HG03558 (cell line): ENCODE results near the gene SNX9.
"Not testable (repeated sequence)": the region's sequence is repeated elsewhere in the genome, so short reads cannot be mapped to it uniquely, and the experiment has no call there.

Experiments
- ATAC-seq: cut with Tn5 transposase; IDR thresholded peaks from one replicate; pipeline ENCODE4 v1.9.1; 2021; ENCODE audit warnings: moderate number of reproducible peaks; ENCODE audit not compliant: unreplicated experiment; ENCODE audit errors: extremely low read depth

The SNX9 gene

DNA sequence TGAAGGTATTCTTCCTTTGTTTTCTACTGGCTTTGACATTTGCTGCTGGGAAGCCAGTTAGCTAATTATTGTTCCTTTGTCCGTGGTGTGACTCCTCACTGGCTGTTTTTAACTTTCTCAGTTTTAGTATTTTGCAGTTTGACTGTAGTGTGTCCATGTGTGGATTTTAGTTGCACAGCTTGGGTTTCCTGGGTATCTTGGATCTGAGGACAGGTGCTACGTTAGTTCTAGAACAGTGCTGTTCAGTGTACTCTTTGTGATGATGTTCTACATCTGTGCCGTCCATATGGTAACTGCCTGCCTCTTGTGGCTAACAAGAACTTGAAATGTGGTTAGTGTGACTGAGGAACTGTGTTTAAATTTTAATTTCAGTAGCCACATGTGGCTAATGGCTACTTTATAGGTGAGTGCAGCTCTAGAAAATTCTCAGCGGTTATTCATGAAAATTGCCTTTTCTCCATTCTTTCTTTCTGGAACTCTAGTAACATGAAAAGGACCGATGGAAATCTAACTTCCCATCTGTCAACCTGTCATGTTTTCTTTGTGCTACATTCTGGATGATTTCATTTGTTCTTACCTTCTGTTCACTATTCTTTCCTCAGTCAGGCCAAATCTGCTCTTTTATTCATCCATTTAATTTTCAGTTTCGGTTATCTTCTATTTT, 7.4 kb downstream of the SNX9 start:
- ATAC-seq = peak; percentile 88

DNA sequence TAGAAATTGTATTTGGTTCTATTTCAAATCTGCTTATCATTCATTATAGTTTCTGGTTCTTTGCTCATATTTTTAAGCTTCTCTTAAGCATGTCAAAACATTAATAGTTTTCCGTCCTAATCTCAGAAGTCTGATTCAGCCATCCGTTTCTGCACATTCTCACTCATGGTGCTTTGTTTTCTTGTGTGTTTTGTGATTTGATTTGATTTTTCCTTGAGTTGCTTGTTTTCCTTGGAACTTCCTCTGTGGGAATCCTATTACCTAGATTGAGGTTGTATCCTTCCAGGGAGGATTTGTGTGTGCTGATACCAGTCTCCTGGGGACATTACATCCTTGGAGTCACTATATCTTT, 7.9 kb downstream of the SNX9 start:
- no peak for ATAC-seq

DNA sequence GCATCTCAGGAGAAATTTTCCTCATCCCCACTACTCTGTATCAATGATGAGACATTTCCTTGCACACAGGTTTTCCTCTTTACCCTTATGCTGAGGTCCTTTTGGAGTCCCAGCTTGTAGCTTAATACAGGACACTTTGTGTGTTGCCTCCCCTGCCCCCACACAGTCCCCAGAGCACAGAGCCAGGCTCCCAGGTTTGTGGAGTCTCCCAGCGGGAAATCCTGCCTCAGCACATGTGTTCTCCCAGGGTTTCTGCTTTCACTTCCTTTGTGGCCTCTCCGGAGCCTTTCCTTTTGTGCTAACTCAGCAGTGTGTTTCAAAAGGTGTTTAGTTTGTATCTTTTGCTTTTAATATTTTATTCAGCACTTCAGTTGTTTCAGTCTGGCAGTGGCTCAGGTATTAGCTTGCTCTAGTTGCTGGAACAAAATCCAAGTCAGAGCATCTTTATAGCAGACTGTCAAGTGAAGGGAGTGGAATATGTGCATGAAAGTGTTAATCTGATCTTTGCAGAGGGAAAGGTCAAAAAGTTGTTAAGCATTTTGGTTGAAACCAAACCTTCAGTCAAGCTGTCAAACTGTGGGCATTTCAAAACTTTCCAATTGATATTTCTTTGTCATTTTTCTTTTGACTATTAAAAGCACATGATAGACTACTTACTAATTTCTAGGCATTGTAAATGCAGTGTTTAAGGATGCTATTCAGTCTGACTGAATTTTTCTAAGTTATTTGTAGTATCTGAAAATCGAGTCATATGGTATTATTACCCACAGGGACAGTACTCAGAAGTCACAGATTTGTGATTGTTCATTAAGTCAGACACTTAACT, 8.6 kb downstream of the SNX9 start:
- ATAC-seq = no peak

DNA sequence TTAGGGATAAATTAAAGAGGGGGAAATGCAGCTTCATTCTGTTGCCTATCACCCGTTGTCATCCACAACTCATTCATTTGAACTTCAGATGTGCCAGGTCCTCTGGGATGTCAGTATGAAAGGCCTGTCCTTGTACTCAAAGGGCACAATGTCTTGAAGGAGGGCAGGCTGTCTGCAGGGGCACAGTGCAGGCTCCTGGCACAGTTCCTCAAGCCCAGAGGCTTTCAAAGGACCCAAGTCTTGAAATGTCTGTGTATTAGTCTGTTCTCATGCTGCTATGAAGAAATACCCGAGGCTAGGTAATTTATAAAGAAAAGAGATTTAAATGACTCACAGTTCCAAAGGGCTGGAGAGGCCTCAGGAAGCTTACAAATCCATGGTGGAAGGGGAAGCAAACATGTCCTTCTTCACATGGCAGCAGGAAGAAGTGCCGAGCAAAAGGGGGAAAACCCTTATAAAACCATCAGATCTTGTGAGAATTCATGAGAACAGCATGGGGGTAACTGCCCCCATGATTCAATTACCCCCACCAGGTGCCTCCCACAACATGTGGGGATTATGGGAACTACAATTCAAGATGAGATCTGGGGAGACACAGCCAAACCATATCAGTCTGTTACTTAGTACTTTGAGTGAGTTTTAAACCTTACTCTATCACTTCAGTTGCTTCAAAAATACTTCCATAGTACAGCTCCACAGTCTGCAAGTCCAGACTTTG, 9.4 kb downstream of the SNX9 start:
- no peak for ATAC-seq

DNA sequence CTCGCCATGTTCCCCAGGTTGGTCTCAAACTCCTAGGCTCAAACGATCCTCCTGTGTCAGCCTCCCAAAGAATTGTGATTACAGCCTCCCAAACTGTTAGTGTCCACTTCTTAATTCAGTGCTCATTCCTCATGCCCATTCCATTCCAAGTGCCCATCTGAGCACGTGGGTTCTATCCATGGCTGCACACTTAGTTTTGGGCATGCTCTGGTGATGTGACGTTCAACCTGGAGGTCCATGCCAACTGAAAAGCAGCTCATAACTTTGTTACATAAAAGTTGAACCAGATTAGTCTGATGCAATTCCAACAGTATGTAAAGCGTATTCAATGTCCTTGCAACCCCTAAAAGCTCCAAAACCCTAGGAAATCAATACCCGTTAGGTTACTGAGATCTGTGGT, 11.5 kb downstream of the SNX9 start:
- ATAC-seq = no peak

DNA sequence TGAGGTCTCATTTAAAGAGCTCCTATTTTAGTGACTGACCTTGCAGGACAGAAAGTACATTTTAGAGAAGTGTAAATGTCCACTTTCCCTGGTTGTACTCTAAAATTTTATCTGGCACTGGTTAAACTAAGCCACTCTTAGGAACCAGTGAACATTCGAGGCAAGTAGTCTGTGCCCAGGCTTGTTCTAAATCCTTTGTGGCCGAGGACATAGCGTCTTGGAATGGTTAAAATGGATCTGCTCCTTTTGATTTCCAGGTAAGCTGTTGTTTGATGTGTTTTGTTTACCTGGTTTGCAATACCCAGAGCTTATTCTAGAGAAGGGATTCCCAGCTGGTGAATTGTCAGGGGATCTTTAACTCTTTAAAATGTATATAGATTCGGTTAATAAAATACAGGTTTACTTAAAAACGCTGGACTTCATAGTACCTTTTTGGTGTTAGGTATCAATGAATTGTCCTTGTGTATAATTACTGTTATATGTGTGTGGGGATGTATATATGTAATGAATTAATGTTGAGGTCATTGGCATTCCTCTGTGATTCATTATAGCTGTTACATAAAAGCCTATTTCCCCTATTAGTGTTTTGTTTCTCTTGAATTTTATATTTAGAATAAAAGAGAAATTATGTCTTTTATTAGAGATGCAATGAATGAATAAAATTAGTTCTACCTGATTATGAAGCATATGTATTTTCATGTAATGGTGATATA, 15.8 kb downstream of the SNX9 start:
- ATAC-seq = no peak

DNA sequence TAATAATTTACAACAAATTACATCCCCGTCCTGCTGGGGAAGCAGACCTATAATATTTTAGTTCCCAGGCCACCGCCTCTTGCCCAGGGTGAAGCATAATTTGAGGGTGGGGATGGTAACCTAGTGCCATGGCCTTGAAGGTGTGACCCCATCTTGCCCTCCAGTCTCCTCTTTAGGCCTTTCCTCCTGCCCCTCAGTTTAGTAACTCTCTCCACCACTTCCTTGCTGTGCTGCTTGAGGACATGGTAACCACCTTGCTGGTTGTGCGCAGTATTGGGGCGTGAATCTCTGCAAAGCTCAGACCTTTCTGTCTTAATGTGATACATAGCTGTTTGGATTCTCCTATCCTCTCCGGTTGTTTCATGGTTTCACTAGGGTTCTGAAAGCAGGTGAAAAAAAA, 16.6 kb downstream of the SNX9 start:
- no peak for ATAC-seq

DNA sequence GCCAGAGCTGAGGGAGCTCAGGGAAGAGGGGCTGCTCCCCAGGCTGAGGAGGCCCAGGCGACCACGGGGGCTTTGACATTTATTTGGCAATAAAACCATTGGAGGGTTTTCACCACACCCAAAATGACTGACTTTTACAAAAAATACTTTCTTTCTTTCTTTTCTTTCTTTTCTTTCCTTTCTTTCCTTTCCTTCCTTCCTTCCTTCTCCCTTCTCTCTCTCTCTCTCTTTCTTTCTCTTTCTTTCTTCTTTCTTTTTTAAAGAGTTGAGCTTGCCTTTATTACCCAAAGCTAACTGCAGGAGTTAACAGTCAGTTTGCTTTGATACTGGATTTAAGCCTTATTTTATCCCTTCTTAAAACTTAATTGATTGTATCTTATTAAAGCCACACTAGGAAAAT, 17.2 kb downstream of the SNX9 start:
- ATAC-seq = no peak

DNA sequence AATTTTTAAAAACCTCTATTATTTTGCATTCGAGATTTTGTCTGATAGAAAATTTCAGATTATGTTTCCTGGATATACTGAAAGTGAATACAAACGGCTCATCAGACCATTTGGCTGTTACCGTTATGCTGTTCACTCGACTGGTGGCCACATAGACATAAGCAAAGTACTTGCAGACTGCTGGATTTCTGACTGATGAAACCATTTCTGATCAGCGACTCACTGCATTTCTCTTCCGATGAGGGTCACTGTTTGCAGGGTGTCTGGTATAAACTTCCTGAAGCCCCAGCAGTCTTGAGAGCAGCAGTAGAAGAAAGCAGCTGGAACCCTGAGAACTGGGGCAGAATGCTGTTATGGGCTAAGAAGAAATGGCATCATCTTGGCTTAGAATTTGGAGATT, 17.7 kb downstream of the SNX9 start:
- ATAC-seq = no peak

DNA sequence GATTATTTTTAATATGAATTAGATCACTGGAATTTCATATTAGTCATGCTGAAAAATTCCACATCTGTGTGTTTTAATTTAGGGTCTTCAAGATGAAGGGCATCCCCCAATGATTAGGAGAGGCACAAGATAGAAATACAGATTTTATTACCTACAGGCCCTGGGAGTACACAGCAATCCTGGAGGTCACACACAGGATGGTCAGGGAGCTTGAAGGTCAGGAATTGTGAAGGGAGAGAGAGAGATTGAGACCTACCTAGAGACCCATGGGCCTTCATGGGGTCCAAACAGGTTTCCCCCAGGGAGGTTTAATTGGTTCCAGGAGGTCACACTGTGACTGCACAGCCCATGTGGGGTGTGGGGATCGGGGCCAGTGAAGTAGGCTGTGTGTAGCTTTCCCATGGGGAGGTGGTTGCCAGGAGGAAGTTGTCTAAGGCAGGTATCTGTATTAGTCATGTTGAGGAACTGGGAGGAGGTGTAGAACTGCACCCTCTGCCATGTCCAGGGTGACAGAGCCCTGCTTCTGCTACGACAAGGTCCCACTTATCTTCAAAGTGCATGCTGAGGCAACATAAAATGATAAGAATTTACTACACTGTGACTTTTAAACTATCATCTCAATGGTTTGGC, 18.3 kb downstream of the SNX9 start:
- peak; percentile 75 for ATAC-seq

DNA sequence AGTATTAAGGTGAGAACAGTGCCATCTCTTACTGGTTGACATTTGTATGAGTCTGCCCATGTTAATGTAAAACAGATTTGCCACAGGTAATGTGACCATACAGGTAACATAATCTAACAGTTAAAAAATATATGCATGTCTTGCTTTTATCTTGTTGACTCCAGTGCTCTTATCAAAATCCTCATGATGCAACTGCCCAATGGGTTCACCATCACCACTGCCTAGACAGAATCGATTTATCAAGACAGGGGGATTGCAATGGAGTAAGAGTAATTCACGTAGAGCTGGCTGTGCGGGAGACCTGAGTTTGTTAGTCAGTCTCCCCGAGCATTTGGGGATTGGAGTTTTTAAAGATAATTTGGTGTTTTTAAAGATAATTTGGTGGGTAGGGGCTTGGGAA, 19.2 kb downstream of the SNX9 start:
- no peak for ATAC-seq

DNA sequence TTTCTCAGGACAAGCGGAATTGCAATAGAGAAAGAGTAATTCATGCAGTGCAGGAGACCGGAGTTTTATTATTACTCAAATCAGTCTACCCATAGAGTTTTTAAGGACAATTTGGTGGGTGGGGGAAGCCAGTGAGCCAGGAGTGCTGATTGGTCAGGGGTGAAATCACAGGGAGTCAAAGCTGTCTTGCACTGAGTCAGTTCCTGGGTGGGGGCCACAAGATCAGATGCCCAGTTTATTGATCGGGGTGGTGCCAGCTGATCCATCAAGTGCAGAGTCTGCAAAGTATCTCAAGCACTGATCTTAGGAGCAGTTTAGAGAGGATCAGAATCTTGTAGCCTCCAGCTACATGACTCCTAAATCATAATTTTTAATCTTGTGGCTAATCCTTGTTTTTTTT, 21.1 kb downstream of the SNX9 start:
- not testable (repeated sequence) for ATAC-seq

DNA sequence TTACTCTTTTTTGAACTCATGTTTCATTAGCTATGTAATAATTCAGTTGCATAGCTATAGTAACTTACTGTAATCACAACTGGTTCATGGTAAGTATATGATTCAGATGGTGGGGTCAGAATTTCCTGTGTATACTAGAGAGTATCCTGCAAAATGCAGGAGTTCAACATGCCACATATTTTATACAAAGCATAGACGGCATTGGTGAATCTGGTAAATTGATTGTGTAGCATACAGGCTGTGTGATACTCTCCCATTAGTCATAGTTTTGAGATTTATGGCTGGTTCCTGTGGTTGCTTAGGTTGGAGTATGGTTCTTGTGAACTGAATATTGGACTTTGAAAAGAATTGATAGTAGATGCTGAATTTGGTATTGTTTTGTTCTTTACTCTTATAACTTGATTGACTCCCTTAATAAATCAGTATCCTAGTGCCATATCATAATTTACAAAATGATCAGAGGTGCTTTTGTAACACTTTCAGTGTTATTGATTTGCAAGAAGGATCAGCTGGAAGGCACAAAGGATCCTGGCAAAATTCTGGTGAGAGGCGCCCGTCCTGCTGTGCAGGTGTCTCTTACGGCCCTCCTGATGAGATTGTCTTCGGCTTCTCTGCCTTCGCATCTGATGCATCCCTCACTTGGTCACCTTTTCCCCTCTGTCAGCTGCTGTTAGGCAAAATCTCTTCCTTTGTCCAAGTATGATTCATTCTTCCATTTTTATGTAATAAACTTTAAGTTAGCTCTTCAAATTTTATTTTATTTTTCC, 22.6 kb downstream of the SNX9 start:
- no peak for ATAC-seq

DNA sequence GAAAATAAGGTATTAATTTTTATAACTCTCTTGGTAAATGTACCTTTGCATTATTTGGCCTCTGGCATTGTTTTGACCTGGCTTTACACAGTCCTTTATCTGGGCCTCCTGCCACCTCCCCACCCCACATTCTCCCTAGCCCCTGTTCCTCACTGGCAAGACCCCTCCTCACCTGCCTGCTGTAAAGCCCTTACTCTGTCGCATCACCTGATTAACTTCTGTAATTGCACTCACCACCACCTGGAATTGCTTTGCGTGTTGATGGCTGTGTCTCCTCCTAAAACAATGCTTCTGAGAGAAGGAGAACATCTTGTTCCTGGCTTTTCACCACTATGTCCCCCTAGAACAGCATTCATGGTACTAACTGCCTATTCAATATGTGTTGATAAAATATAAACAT, 24.8 kb downstream of the SNX9 start:
- ATAC-seq = no peak

DNA sequence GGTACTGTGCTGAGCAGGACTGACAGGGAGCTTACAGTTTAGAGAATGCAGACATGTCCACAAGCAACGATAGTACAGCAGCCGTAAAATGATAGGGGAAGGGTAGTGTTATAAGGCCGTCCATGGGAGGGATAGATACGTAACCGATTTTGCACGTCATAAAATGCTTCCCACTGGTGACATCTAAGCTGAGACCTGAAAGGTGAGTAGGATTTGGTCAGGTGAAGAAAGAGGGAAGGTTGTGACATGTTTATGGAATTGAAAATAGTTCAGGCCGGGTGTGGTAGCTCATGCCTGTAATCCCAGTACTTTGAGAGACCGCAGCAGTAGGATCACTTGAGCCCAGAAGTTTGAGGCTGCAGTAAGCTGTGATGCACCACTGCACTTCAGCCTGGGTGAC, 25.6 kb downstream of the SNX9 start:
- no peak for ATAC-seq

DNA sequence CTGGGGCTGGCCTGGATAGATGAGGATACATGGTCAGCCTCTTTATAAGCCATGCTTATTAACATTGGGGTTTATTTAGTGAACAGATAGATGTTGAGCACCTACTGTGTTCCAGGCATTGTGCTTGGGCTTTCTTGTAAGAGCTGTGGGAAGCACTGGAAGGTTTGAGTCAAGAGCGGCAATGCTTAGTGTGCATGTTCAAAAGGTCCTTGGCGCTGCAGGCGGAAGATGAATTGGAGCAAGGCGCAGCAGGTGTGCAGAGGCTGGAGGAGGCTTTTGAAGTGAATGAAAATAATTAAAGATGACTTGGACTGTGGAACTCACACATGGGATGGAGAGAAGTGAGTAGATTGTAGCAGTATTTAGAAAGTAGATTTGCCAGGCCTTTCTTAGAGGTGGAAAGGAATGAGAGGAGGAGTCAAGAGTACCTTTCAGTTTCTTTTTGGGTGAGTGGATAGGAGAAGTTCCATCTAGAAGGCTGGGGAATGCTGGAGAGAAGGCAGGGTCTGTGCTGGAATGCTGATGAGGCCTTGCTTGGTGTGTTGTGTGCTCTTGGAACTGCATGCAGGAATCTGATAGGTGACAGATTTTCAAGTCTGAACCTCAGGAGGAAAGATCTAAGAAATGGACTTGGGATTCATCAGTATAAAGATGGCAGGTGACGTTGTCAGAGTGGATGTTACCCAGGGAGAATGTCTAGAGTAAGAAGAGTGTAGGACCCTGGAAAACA, 26.4 kb downstream of the SNX9 start:
- no peak for ATAC-seq

DNA sequence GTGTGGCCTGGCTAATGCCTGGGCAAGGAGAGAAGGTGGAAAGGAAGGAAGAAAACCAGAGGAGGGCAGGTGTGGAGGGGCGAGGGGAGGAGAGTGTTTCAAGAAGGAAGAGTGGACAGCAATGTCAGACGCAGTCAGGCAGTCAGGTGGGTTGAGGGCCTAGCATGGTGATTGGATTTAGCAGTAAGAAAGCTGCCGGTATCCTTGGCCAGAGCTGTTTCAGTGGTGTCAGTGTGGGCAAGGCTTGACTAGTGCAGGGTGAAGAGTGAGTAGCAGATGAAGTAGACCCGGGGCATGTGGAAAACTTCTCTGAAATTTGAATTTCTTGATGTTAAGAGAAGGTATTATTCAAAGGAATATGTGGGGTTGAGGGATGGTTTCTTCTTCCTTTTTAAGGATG, 27.0 kb downstream of the SNX9 start:
- no peak for ATAC-seq

DNA sequence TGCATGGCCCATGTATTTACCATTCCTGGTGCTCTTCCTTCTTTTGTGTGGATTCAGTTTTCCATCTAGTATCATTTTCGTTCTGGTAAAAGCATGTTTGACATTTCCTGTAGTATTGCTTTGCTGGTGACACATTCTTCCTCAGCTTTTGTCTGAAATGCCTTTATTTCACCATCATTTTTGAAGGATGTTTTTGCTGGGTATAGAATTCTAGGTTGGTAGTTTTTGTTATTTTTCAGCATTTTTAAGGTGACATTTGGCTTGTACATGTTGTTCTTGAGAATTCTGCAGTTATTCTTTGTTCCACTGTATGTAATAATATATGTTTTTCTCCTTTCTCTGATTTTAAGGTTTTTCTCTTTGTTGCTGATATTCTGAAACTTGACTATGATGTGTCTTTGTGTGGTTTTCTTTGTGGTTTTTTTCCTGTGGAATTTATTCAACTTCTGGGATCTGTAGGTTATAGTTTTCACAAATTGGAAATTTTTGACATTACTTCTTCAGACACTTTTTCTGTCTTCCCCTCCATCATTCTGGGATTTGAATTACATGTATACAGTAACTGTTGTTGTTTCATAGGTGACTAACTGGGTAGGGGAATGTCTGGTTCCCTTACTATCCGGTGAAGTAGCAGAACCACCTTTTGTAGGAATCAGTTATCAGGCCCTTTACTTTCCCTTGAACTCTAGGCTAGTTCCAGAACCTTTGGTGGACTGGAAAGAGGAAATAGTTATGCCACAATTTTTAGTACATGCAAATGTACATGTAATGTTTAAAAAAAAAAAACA, 30.2 kb downstream of the SNX9 start:
- no peak for ATAC-seq
